Astrocyte (in vitro differentiated cells and primary cell): ENCODE measurements around the gene KDM7A. TPM values are rescaled to one million over a fixed set of nuclear protein-coding genes. Genes with fewer than 3 reads are reported as not detected.

Experiments used
- DNase-seq: peaks from one replicate; pipeline ENCODE4 v3.0.0-alpha.2; 2010; ENCODE audit warnings: low read depth
- FAIRE-seq: peaks from 2 replicates; lab custom pipeline; 2011; peaks lifted over from hg19 to GRCh38; lab: Jason Lieb, UNC
- H2AFZ ChIP-seq: 2 replicates; pipeline ENCODE4 v1.6.0; 2012; ENCODE audit warnings: low read depth, low read length, inconsistent platforms
- H3K27ac ChIP-seq: 2 replicates; pipeline ENCODE4 v1.5.1; 2011; ENCODE audit warnings: low read depth, low read length, inconsistent platforms
- H3K27me3 ChIP-seq: 2 replicates; pipeline ENCODE4 v1.6.0; 2011; ENCODE audit warnings: low read length, inconsistent platforms; ENCODE audit not compliant: insufficient read depth
- H3K36me3 ChIP-seq: 2 replicates; pipeline ENCODE4 v1.5.1; 2011; ENCODE audit warnings: low read length, inconsistent platforms; ENCODE audit not compliant: insufficient read depth
- H3K4me1 ChIP-seq: 2 replicates; pipeline ENCODE4 v1.5.1; 2011; ENCODE audit warnings: low read length, inconsistent platforms; ENCODE audit not compliant: insufficient read depth
- H3K4me2 ChIP-seq: 2 replicates; pipeline ENCODE4 v1.6.0; 2012; ENCODE audit warnings: low read length, inconsistent platforms
- H3K4me3 ChIP-seq: 2 replicates; pipeline ENCODE4 v1.5.1; 2011; ENCODE audit warnings: low read depth, mild to moderate bottlenecking, low read length, inconsistent platforms; ENCODE audit not compliant: insufficient read depth
- H3K79me2 ChIP-seq: 2 replicates; pipeline ENCODE4 v1.6.0; 2012; ENCODE audit warnings: mild to moderate bottlenecking, low read length, inconsistent platforms; ENCODE audit not compliant: insufficient read depth
- H3K9ac ChIP-seq: 2 replicates; pipeline ENCODE4 v1.6.0; 2012; ENCODE audit warnings: mild to moderate bottlenecking, low read length, inconsistent platforms
- H3K9me3 ChIP-seq: 2 replicates; pipeline ENCODE4 v1.5.1; 2012; ENCODE audit warnings: low read depth, mild to moderate bottlenecking, low read length, inconsistent platforms; ENCODE audit not compliant: insufficient read depth
- H4K20me1 ChIP-seq: 2 replicates; pipeline ENCODE4 v1.6.0; 2012; ENCODE audit warnings: low read length, inconsistent platforms; ENCODE audit not compliant: insufficient read depth
- H3K27ac Mint-ChIP-seq: one replicate; pipeline ENCODE4 v1.8.0; 2021; ENCODE audit warnings: mild to moderate bottlenecking, mixed read lengths; ENCODE audit not compliant: unreplicated experiment
- H3K27me3 Mint-ChIP-seq: one replicate; pipeline ENCODE4 v1.8.0; 2021; ENCODE audit warnings: low read depth, mixed read lengths; ENCODE audit not compliant: unreplicated experiment
- H3K36me3 Mint-ChIP-seq: one replicate; pipeline ENCODE4 v1.8.0; 2021; ENCODE audit warnings: low read depth, mixed read lengths; ENCODE audit not compliant: unreplicated experiment
- H3K4me1 Mint-ChIP-seq: one replicate; pipeline ENCODE4 v1.8.0; 2021; ENCODE audit warnings: low read depth, mixed read lengths; ENCODE audit not compliant: unreplicated experiment
- H3K4me3 Mint-ChIP-seq: one replicate; pipeline ENCODE4 v1.8.0; 2021; ENCODE audit warnings: mild to moderate bottlenecking, moderate library complexity, mixed read lengths; ENCODE audit not compliant: unreplicated experiment
- H3K9me3 Mint-ChIP-seq: one replicate; pipeline ENCODE4 v1.8.0; 2021; ENCODE audit warnings: mild to moderate bottlenecking, mixed read lengths; ENCODE audit not compliant: unreplicated experiment
- CTCF ChIP-seq: IDR thresholded peaks from 2 replicates; pipeline ENCODE4 v1.5.1; 2011; ENCODE audit warnings: low read depth, mild to moderate bottlenecking, inconsistent platforms, low read length, moderate library complexity; ENCODE audit not compliant: insufficient read depth
- EZH2 ChIP-seq: IDR thresholded peaks from 2 replicates; pipeline ENCODE4 v1.6.1; 2012; ENCODE audit warnings: mild to moderate bottlenecking, low read length, inconsistent platforms; ENCODE audit not compliant: insufficient read depth
- total RNA-seq: library from RNA; stranded (reverse); gene quantifications from 2 replicates; pipeline ENCODE4 v1.2.1, GENCODE V29; 2021

KDM7A gene
- total RNA-seq, 1 donor from 2014 or later: 5.4 TPM

DNA sequence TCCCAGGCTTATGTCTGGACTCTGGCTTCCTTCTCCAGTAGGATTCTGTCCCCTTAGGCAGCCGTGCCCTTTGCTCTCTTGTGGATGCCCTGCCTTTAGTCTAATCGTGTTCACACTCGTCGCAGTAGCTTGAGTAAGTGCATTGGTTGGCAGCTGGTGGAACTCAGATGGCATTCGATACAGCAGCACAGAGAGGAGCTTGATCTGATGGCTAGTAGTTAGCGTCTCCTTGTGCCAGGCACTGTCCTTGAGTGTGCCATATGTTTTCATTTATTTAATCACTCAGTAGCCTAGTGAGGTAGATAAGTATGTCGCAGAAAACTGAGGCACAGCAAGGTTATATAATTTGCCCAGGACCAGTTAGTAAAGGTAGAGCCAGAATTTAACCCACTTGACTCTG, 95.9 kb downstream of the KDM7A start:
- no peak overlapping the region for H3K4me2 ChIP-seq
- no peak for TF ChIP-seq EZH2
- no peak for TF ChIP-seq CTCF
- no peaks in the 10 kb centered on the region for H3K36me3 ChIP-seq
- DNase-seq: no peak
- FAIRE-seq: no peak
- H3K27ac ChIP-seq: no peak overlapping the region
- H3K4me3 ChIP-seq: no peak overlapping the region
- peaks cover 12% of the 10 kb centered on the region for H3K27me3 ChIP-seq
- H3K9me3 ChIP-seq: no peaks in the 10 kb centered on the region
- no peak overlapping the region for H2AFZ ChIP-seq
- Mint-ChIP-seq H3K9me3 (no peaks in the 10 kb centered on the region), H3K4me1 (no peaks in the 10 kb centered on the region), H3K36me3 (peaks cover 6% of the 10 kb centered on the region), H3K27me3 (peaks cover 16% of the 10 kb centered on the region), H3K27ac (no peak overlapping the region), H3K4me3 (no peak overlapping the region)
- H3K9ac ChIP-seq: no peak overlapping the region
- no peaks in the 10 kb centered on the region for H3K4me1 ChIP-seq
- no peaks in the 10 kb centered on the region for H3K79me2 ChIP-seq
- no peaks in the 10 kb centered on the region for H4K20me1 ChIP-seq

- Histone ChIP-seq H3K4me2 (no peak overlapping the region), H3K27ac (no peak overlapping the region), H3K9me3 (no peaks in the 10 kb centered on the region), H3K4me1 (no peaks in the 10 kb centered on the region), H3K79me2 (no peaks in the 10 kb centered on the region), H4K20me1 (no peaks in the 10 kb centered on the region), H2AFZ (no peak overlapping the region), H3K9ac (no peak overlapping the region), H3K4me3 (no peak overlapping the region), H3K36me3 (no peaks in the 10 kb centered on the region), H3K27me3 (peaks cover 15% of the 10 kb centered on the region)
- H3K27ac Mint-ChIP-seq: no peak overlapping the region
- DNase-seq (peak; percentile 78), FAIRE-seq (no peak)
- H3K4me3 Mint-ChIP-seq: no peak overlapping the region
- H3K4me1 Mint-ChIP-seq: peaks cover 2% of the 10 kb centered on the region
- H3K9me3 Mint-ChIP-seq: no peaks in the 10 kb centered on the region
- peaks cover 16% of the 10 kb centered on the region for H3K27me3 Mint-ChIP-seq
- peaks cover 6% of the 10 kb centered on the region for H3K36me3 Mint-ChIP-seq
- TF ChIP-seq EZH2 (no peak), CTCF (no peak)
Measured at GRCh38 chr7:140079121-140079536, 97.7 kb downstream of the KDM7A start.

- FAIRE-seq (no peak), DNase-seq (no peak)
- TF ChIP-seq EZH2 (no peak), CTCF (no peak)
- Histone ChIP-seq H3K4me2 (no peak overlapping the region), H3K9ac (no peak overlapping the region), H4K20me1 (no peaks in the 10 kb centered on the region), H3K79me2 (no peaks in the 10 kb centered on the region), H3K27ac (no peak overlapping the region), H2AFZ (no peak overlapping the region), H3K36me3 (no peaks in the 10 kb centered on the region), H3K4me3 (no peak overlapping the region), H3K27me3 (peaks cover 21% of the 10 kb centered on the region), H3K4me1 (no peaks in the 10 kb centered on the region), H3K9me3 (no peaks in the 10 kb centered on the region)
- Mint-ChIP-seq H3K4me1 (peaks cover 2% of the 10 kb centered on the region), H3K36me3 (peaks cover 6% of the 10 kb centered on the region), H3K27ac (no peak overlapping the region), H3K9me3 (no peaks in the 10 kb centered on the region), H3K4me3 (no peak overlapping the region), H3K27me3 (peaks cover 16% of the 10 kb centered on the region)
Measured at GRCh38 chr7:140078392-140078791, 98.4 kb downstream of the KDM7A start.
